ENCODE measurements around the gene PI4KA. TPM values are rescaled to one million over a fixed set of nuclear protein-coding genes. Genes with fewer than 3 reads are reported as not detected.

Gene PI4KA
- total and polyA plus RNA-seq, 2 donors from 2014 or later, result 37.3 to 92.8 TPM

DNA sequence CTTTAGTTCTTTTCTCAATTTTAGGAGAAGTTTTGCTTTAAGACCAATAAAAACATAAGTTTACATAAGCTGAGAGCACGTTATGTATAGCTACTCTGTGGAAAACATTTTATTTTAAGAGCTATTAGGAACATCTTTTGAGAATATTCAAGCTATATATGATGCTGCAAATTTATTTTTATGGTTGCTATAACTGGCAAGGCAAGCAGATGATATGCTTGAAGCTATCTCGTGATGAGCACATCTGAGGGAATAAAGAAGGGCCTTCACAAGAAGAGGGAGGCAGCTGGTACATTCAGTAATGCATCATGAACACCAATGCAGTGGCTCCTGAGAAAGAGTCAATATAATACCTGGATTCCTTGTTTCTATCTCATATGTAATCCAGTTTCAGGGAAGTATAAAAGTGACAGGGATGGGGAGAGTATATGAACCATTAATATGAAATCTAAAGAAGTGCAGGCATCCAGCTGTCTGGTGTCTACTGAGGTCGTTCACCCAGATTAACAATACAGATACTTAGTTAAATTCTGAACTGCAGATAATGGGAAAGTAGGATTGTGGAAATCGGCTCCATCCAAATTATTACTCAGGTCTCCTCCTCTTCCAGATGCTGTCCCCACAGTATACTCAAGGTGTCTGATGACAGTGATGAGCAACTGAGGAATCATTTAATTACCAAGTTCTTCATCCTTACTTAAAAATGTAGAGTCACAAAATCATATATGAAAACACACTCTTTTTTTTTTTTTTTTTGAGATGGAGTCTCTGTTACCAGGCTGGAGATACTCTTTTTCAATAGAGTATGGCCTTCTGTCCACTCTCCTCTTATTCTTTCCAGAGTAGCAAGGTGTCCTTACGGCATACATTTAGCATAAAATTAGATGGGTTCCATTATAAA, 185.1 kb downstream of the PI4KA start:
- Histone ChIP-seq H3K9ac (ENCODE audit: low read length in 3 of 3) (no peak overlapping the region), H3K4me1 (ENCODE audit: control insufficient read depth in 2 of 3, insufficient read depth in 2 of 3, low read depth in 1 of 3, low read length in 3 of 3) (no peaks in the 10 kb centered on the region), H3K27me3 (ENCODE audit: control insufficient read depth, insufficient read depth, low read length) (peaks cover 12% of the 10 kb centered on the region), H3K4me3 (ENCODE audit: low read length in 3 of 3) (no peak overlapping the region), H3K27ac (ENCODE audit: low read depth in 2 of 2, low read length in 2 of 2) (no peak overlapping the region), H3K9me3 (ENCODE audit: control insufficient read depth in 2 of 3, insufficient read depth in 1 of 3, low read length in 3 of 3) (no peaks in the 10 kb centered on the region), H3K36me3 (ENCODE audit: control insufficient read depth in 2 of 3, insufficient read depth in 3 of 3, low read length in 3 of 3) (no peaks in the 10 kb centered on the region)
- FAIRE-seq (no peak), DNase-seq (no peak)
- intact Hi-C loops (cut with DNase I), result no loop called here
- TF ChIP-seq CTCF (IDR thresholded peaks at IDR 0.05; ENCODE audit: borderline replicate concordance, extremely low read depth, insufficient read depth), result no peak

DNA sequence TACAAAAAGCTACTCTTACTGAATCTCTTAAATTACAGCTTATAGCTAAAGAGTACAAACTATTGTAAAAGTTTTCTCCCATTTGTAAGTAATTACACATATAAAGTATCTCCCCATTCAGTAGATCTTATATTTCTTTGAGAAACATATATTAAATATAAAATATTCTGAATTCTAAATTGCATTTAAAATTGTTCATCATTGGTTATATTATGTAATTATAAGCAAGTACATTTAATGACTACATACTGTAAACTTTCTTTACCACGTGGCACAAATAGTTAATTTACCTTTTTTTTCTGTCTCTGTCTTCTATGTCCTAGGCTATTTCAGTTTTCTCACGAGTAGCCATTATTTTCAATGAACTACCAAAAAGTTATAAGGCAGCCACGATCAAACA, 185.9 kb downstream of the PI4KA start:
- intact Hi-C loops (cut with DNase I), result no loop called here
- TF ChIP-seq CTCF (IDR thresholded peaks at IDR 0.05; ENCODE audit: borderline replicate concordance, extremely low read depth, insufficient read depth), result no peak
- H3K9me3 ChIP-seq (ENCODE audit: control insufficient read depth in 2 of 3, insufficient read depth in 1 of 3, low read length in 3 of 3), result no peaks in the 10 kb centered on the region
- no peak for FAIRE-seq
- peaks cover 12% of the 10 kb centered on the region for H3K27me3 ChIP-seq (ENCODE audit: control insufficient read depth, insufficient read depth, low read length)
- DNase-seq, result no peak
- no peaks in the 10 kb centered on the region for H3K36me3 ChIP-seq (ENCODE audit: control insufficient read depth in 2 of 3, insufficient read depth in 3 of 3, low read length in 3 of 3)
- no peak overlapping the region for H3K27ac ChIP-seq (ENCODE audit: low read depth in 2 of 2, low read length in 2 of 2)
- H3K9ac ChIP-seq (ENCODE audit: low read length in 3 of 3), result no peak overlapping the region
- no peak overlapping the region for H3K4me3 ChIP-seq (ENCODE audit: low read length in 3 of 3)
- H3K4me1 ChIP-seq (ENCODE audit: control insufficient read depth in 2 of 3, insufficient read depth in 2 of 3, low read depth in 1 of 3, low read length in 3 of 3), result no peaks in the 10 kb centered on the region

DNA sequence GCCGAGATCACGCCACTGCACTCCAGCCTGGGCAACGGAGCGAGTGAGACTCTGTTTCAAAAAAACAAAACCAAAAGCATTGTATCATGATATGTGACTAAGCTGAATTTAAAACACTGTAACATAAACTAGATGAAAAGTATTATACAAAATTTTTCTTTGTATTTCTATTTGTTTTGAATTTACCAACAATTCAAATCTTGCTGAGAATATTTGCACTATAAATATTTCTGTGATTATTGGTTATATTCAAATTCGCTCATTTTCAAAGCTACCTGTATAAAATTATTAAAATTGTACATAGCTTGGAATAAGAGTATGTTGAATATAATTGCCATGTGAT, 186.6 kb downstream of the PI4KA start:
- Histone ChIP-seq H3K9me3 (ENCODE audit: control insufficient read depth in 2 of 3, insufficient read depth in 1 of 3, low read length in 3 of 3) (no peaks in the 10 kb centered on the region), H3K27me3 (ENCODE audit: control insufficient read depth, insufficient read depth, low read length) (peaks cover 12% of the 10 kb centered on the region), H3K36me3 (ENCODE audit: control insufficient read depth in 2 of 3, insufficient read depth in 3 of 3, low read length in 3 of 3) (no peaks in the 10 kb centered on the region), H3K27ac (ENCODE audit: low read depth in 2 of 2, low read length in 2 of 2) (no peak overlapping the region), H3K4me3 (ENCODE audit: low read length in 3 of 3) (no peak overlapping the region), H3K4me1 (ENCODE audit: control insufficient read depth in 2 of 3, insufficient read depth in 2 of 3, low read depth in 1 of 3, low read length in 3 of 3) (no peaks in the 10 kb centered on the region), H3K9ac (ENCODE audit: low read length in 3 of 3) (no peak overlapping the region)
- FAIRE-seq (peak; percentile 13), DNase-seq (no peak)
- intact Hi-C loops (cut with DNase I), result no loop called here
- TF ChIP-seq CTCF (IDR thresholded peaks at IDR 0.05; ENCODE audit: borderline replicate concordance, extremely low read depth, insufficient read depth), result no peak
